Measurements from ENCODE around the gene CHD5. TPM values are rescaled to one million over a fixed set of nuclear protein-coding genes. Genes with fewer than 3 reads are reported as not detected.

The CHD5 gene
- total RNA-seq, 1 donor, result under 0.01 TPM

- peaks cover 26% of the 10 kb centered on the region for H3K4me1 ChIP-seq (ENCODE audit: insufficient read depth, low read length)
- no peak overlapping the region for H3K4me3 ChIP-seq (ENCODE audit: low read length)
- H3K27me3 ChIP-seq (ENCODE audit: insufficient read depth, low read length), result peaks cover 37% of the 10 kb centered on the region
- no peaks in the 10 kb centered on the region for H3K9me3 ChIP-seq (ENCODE audit: low read depth, low read length)
Measured at GRCh38 chr1:6208723-6209660, 28.9 kb upstream of the CHD5 start.

- peaks cover 37% of the 10 kb centered on the region for H3K27me3 ChIP-seq (ENCODE audit: insufficient read depth, low read length)
- H3K9me3 ChIP-seq (ENCODE audit: low read depth, low read length), result no peaks in the 10 kb centered on the region
- H3K4me3 ChIP-seq (ENCODE audit: low read length), result no peak overlapping the region
- H3K4me1 ChIP-seq (ENCODE audit: insufficient read depth, low read length), result peaks cover 26% of the 10 kb centered on the region
Measured at GRCh38 chr1:6207921-6208320, 27.8 kb upstream of the CHD5 start.

- Histone ChIP-seq H3K4me3 (ENCODE audit: low read length) (no peak overlapping the region), H3K9me3 (ENCODE audit: low read depth, low read length) (no peaks in the 10 kb centered on the region), H3K27me3 (ENCODE audit: insufficient read depth, low read length) (peaks cover 37% of the 10 kb centered on the region), H3K4me1 (ENCODE audit: insufficient read depth, low read length) (peaks cover 26% of the 10 kb centered on the region)
Measured at GRCh38 chr1:6207075-6207885, 27.2 kb upstream of the CHD5 start.

- H3K27me3 ChIP-seq (ENCODE audit: insufficient read depth, low read length), result peaks cover 37% of the 10 kb centered on the region
- H3K4me3 ChIP-seq (ENCODE audit: low read length), result no peak overlapping the region
- no peaks in the 10 kb centered on the region for H3K9me3 ChIP-seq (ENCODE audit: low read depth, low read length)
- H3K4me1 ChIP-seq (ENCODE audit: insufficient read depth, low read length), result peaks cover 26% of the 10 kb centered on the region
Measured at GRCh38 chr1:6206520-6206855, 26.4 kb upstream of the CHD5 start.

GRCh38 chr1:6205849-6206519 is 25.9 kb upstream of the CHD5 start, which contains the start of gene RNF207:
Gene RNF207, plus strand, starts transcription at chr1:6206119. Its CDS starts 417 bp downstream, at chr1:6206536.
- Histone ChIP-seq H3K4me3 (ENCODE audit: low read length) (peak within 1 kb of the TSS; percentile 22), H3K4me1 (ENCODE audit: insufficient read depth, low read length) (peaks cover 26% of the 10 kb centered on the region)

GRCh38 chr1:6202256-6202655 is 22.1 kb upstream of the CHD5 start:
- no peaks in the 10 kb centered on the region for H3K9me3 ChIP-seq (ENCODE audit: low read depth, low read length)

More at GRCh38 chr1:6205849-6206519, 25.9 kb upstream of the CHD5 start, which contains the start of gene RNF207:
- no peaks in the 10 kb centered on the region for H3K9me3 ChIP-seq (ENCODE audit: low read depth, low read length)
- H3K27me3 ChIP-seq (ENCODE audit: insufficient read depth, low read length), result peaks cover 37% of the 10 kb centered on the region

GRCh38 chr1:6200188-6200809 is 20.2 kb upstream of the CHD5 start:
- Histone ChIP-seq H3K4me3 (ENCODE audit: low read length) (peak overlapping the region; percentile 87), H3K4me1 (ENCODE audit: insufficient read depth, low read length) (peaks cover 38% of the 10 kb centered on the region), H3K27me3 (ENCODE audit: insufficient read depth, low read length) (peaks cover 6% of the 10 kb centered on the region), H3K9me3 (ENCODE audit: low read depth, low read length) (no peaks in the 10 kb centered on the region)

More at GRCh38 chr1:6202256-6202655, 22.1 kb upstream of the CHD5 start:
- Histone ChIP-seq H3K4me3 (ENCODE audit: low read length) (no peak overlapping the region), H3K27me3 (ENCODE audit: insufficient read depth, low read length) (peaks cover 24% of the 10 kb centered on the region), H3K4me1 (ENCODE audit: insufficient read depth, low read length) (peaks cover 48% of the 10 kb centered on the region)

GRCh38 chr1:6199298-6200187 is 19.4 kb upstream of the CHD5 start, which contains the start of gene RPL22:
Gene RPL22, minus strand, starts transcription at chr1:6199595. Its CDS starts 22 bp downstream, at chr1:6199573.
- Histone ChIP-seq H3K9me3 (ENCODE audit: low read depth, low read length) (no peaks in the 10 kb centered on the region), H3K4me3 (ENCODE audit: low read length) (peak within 1 kb of the TSS; percentile 87), H3K4me1 (ENCODE audit: insufficient read depth, low read length) (peaks cover 32% of the 10 kb centered on the region), H3K27me3 (ENCODE audit: insufficient read depth, low read length) (no peaks in the 10 kb centered on the region)

- Histone ChIP-seq H3K4me1 (ENCODE audit: insufficient read depth, low read length) (peaks cover 32% of the 10 kb centered on the region), H3K9me3 (ENCODE audit: low read depth, low read length) (no peaks in the 10 kb centered on the region), H3K27me3 (ENCODE audit: insufficient read depth, low read length) (no peaks in the 10 kb centered on the region), H3K4me3 (ENCODE audit: low read length) (peak overlapping the region; percentile 87)
Measured at GRCh38 chr1:6198646-6199297, 18.7 kb upstream of the CHD5 start.

- H3K27me3 ChIP-seq (ENCODE audit: insufficient read depth, low read length), result no peaks in the 10 kb centered on the region
- H3K4me1 ChIP-seq (ENCODE audit: insufficient read depth, low read length), result peaks cover 32% of the 10 kb centered on the region
- no peaks in the 10 kb centered on the region for H3K9me3 ChIP-seq (ENCODE audit: low read depth, low read length)
- no peak overlapping the region for H3K4me3 ChIP-seq (ENCODE audit: low read length)
Measured at GRCh38 chr1:6197746-6198427, 17.8 kb upstream of the CHD5 start.

GRCh38 chr1:6191968-6192367 is 11.8 kb upstream of the CHD5 start:
- Histone ChIP-seq H3K27me3 (ENCODE audit: insufficient read depth, low read length) (no peaks in the 10 kb centered on the region), H3K9me3 (ENCODE audit: low read depth, low read length) (no peaks in the 10 kb centered on the region), H3K4me1 (ENCODE audit: insufficient read depth, low read length) (peaks cover 1% of the 10 kb centered on the region), H3K4me3 (ENCODE audit: low read length) (no peak overlapping the region)

GRCh38 chr1:6188466-6188865 is 8.3 kb upstream of the CHD5 start:
- no peaks in the 10 kb centered on the region for H3K9me3 ChIP-seq (ENCODE audit: low read depth, low read length)
- H3K27me3 ChIP-seq (ENCODE audit: insufficient read depth, low read length), result no peaks in the 10 kb centered on the region
- H3K4me3 ChIP-seq (ENCODE audit: low read length), result no peak overlapping the region
- H3K4me1 ChIP-seq (ENCODE audit: insufficient read depth, low read length), result peaks cover 4% of the 10 kb centered on the region
